ENCODE measurements around the gene GMNN.

Gene GMNN

GRCh38 chr6:24833711-24834386 lies 59.1 kb downstream of the GMNN start:
- Histone ChIP-seq H3K9ac (ENCODE audit: low read length) (no peak overlapping the region), H3K4me1 (ENCODE audit: low read length) (no peaks in the 10 kb centered on the region), H3K4me3 (ENCODE audit: low read length) (no peak overlapping the region), H3K4me2 (ENCODE audit: low read length) (no peak overlapping the region), H3K36me3 (replicated peaks; ENCODE audit: low read depth, low read length) (peaks cover 56% of the 10 kb centered on the region), H3K79me2 (ENCODE audit: low read length) (no peaks in the 10 kb centered on the region), H3K27me3 (ENCODE audit: low read depth, low read length) (no peaks in the 10 kb centered on the region), H3K9me3 (ENCODE audit: insufficient read depth, low read length) (no peaks in the 10 kb centered on the region), H2AFZ (ENCODE audit: low read depth, low read length) (no peak overlapping the region), H4K20me1 (ENCODE audit: insufficient read depth, low read length) (no peaks in the 10 kb centered on the region), H3K27ac (ENCODE audit: low read length) (no peak overlapping the region)
- TF ChIP-seq EZH2phosphoT487 (IDR thresholded peaks at IDR 0.05; ENCODE audit: low read depth) (no peak), CTCF (IDR thresholded peaks at IDR 0.05; ENCODE audit: low read depth, low read length) (no peak)

All from OCI-LY3 (cell line).